ENCODE measurements around the gene MAOB.

Gene MAOB

DNA sequence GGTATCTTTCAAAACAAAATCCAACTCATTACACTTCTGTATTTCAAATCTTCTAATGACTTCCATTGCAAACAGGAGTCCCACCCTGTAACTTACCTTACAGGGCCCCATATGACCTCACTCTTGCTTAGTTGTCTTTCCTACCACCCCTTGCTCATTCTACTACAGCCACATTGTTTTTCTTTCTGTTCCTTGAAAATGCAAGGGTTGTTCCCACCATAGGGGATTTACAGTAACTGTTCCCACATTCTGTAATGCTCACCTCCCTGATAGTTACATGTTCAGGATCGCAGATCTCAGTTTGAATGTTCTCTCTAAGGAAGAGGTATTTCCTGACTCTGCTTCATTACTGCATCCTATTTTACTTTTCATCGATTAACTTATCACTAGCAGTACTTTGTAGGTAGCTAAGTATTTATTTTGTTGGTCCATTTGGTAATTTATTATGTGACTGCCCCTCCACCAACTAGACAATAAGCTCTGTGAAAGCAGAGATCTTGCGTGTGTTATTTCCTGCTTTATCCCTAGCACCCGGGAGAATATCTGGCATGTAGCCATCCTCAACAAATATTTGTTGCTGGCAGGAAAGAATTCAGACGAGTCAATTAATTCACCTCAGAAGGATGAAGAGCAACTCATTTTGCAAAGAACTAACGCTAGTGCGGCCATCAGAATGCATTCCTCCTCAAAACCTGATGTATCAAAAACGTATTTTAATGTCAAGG lies 21.4 kb downstream of the MAOB start:
- no peak overlapping the region for H3K4me3 ChIP-seq (ENCODE audit: low read length)
- DNase-seq (ENCODE audit: low read depth), result peak; percentile 38
- TF ChIP-seq, protein P1, sequence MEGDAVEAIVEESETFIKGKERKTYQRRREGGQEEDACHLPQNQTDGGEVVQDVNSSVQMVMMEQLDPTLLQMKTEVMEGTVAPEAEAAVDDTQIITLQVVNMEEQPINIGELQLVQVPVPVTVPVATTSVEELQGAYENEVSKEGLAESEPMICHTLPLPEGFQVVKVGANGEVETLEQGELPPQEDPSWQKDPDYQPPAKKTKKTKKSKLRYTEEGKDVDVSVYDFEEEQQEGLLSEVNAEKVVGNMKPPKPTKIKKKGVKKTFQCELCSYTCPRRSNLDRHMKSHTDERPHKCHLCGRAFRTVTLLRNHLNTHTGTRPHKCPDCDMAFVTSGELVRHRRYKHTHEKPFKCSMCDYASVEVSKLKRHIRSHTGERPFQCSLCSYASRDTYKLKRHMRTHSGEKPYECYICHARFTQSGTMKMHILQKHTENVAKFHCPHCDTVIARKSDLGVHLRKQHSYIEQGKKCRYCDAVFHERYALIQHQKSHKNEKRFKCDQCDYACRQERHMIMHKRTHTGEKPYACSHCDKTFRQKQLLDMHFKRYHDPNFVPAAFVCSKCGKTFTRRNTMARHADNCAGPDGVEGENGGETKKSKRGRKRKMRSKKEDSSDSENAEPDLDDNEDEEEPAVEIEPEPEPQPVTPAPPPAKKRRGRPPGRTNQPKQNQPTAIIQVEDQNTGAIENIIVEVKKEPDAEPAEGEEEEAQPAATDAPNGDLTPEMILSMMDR (IDR thresholded peaks at IDR 0.05; ENCODE audit: insufficient read depth, low read depth, low read length, missing control alignments), result no peak

DNA sequence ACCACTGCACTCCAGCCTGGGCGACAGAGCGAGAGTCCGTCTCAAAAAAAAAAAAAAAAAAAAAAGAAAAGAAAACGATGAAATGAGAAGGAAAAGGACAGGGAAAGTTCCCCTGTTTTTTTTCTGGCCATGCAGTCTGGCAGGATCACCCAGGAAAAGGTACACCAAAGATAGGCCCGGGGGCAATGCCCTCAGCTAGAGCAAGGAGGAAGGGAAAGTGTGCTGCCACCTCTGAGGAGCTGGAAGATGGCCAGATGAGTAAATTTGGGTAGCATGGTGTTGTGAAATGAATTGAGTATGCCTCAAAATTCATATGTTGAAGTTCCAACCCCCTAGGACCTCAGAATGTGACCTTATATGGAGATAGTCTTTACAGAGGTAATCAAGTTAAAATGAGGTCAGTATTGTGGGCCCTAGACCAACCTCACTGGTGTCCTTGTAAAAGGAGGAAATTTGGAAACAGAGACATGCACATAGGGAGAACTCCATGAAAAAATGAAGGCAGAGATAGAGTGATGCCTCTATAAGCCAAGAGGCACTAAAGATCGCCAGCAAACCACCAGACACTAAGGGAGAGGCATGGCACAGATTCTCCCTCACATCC lies 28.9 kb downstream of the MAOB start:
- H3K4me3 ChIP-seq (ENCODE audit: low read length), result no peak overlapping the region
- DNase-seq (ENCODE audit: low read depth), result no peak
- TF ChIP-seq, protein P1 (IDR thresholded peaks at IDR 0.05; ENCODE audit: insufficient read depth, low read depth, low read length, missing control alignments), result no peak

DNA sequence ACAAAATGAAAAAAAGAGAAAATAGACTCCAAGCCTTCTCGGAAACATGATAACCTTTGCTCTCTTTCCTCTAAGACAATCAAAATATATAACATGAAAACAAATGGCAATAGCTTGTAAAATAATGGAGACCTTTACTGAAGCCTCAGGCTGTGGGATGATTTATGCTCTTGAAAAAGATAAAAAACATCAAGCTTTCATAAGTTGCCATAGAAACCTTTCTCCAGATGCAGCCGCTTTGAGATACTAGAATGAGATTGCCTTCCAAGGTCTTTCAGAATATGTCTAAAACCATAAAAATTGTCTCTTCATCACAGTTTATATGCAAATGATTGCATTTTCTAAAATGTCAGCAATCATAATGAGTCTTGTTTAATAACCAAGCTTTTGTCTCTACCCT lies 31.6 kb downstream of the MAOB start:
- no peak for DNase-seq (ENCODE audit: low read depth)
- TF ChIP-seq, protein P1 (IDR thresholded peaks at IDR 0.05; ENCODE audit: insufficient read depth, low read depth, low read length, missing control alignments), result no peak

DNA sequence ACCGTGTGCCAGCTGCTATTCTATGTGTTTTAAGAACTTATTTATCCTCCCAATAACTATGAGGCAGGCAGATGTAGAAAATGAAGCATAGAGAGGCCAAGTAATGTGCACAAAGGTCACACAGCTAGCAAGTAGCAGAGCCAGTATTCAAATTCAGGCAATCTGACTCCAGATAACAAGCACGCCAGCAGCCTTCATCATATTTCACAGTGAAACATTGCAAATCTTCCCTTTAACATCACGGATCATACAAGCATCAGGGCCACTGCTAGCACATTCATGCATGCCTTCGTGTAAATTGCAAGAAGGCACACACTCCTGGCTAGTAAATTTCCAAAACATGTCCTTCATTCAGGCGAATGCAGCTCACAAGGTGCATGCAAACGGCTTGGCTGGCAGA lies 33.1 kb downstream of the MAOB start:
- DNase-seq (ENCODE audit: low read depth), result no peak
- H3K4me3 ChIP-seq (ENCODE audit: low read length), result no peak overlapping the region
- TF ChIP-seq, protein P1 (IDR thresholded peaks at IDR 0.05; ENCODE audit: insufficient read depth, low read depth, low read length, missing control alignments), result no peak

More for the DNA sequence above, 31.6 kb downstream of the MAOB start:
- no peak overlapping the region for H3K4me3 ChIP-seq (ENCODE audit: low read length)

DNA sequence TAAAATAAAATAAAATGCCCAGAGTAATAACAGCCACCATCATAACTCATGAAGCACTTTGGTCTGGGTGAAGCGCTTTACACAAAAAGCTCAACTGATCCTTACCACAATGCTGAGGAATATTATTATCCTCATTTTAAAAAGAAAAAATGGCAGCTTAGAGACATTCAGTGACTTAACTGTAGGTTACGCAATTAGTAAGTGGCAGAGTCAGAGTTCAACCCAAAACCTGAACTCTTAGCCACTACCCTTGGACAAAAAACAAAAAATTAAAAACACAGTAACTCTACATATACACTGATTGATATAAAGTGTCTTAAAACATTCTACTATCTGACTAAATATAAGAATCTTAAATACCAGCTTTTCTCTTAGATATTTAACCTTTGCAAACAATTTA lies 34.9 kb downstream of the MAOB start:
- no peak for DNase-seq (ENCODE audit: low read depth)
- TF ChIP-seq, protein P1 (IDR thresholded peaks at IDR 0.05; ENCODE audit: insufficient read depth, low read depth, low read length, missing control alignments), result no peak
- no peak overlapping the region for H3K4me3 ChIP-seq (ENCODE audit: low read length)

DNA sequence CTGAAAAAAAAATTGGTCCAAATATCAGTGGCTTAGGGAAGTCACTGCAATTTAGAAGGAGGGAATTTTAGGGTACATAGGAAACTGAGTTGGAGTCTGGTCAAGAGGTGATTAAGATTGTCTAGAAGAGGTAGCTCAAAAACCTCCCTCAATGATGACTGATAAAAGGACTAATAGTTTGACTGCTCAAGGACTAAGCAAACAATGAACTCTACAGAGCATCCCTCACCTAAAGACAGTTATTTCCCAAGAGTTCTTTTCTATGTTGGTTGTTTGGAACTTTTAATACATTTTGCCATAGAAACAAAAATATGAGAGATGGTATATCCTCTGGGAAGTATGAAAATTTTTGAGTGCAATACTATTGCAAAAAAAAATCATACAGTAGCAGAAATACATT lies 35.7 kb downstream of the MAOB start:
- TF ChIP-seq, protein P1 (IDR thresholded peaks at IDR 0.05; ENCODE audit: insufficient read depth, low read depth, low read length, missing control alignments), result no peak
- DNase-seq (ENCODE audit: low read depth), result no peak
- no peak overlapping the region for H3K4me3 ChIP-seq (ENCODE audit: low read length)

DNA sequence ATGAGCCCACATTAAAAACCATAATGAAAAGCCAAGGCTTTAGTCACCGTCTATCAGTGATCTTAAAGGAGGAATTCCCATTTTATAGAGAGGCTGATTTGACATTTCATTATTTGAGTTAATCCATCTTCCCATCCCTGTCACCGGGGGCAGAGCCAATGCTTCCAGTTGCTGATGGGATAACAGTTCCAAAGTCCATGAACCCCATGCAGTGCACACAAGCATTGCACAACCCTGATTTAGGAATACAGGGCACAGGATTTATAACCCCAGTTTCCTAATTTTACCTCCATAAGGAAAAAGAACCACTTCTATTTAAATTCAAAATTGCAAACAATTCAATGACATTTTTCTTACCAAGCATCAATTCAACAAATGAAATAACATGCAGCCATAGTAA lies 36.5 kb downstream of the MAOB start:
- DNase-seq (ENCODE audit: low read depth), result no peak
- TF ChIP-seq, protein P1 (IDR thresholded peaks at IDR 0.05; ENCODE audit: insufficient read depth, low read depth, low read length, missing control alignments), result no peak

More for the DNA sequence above, 36.5 kb downstream of the MAOB start:
- H3K4me3 ChIP-seq (ENCODE audit: low read length), result no peak overlapping the region

All from epithelial cell of esophagus (primary cell).